ENCODE results near the gene PRUNE2.

Gene PRUNE2

DNA sequence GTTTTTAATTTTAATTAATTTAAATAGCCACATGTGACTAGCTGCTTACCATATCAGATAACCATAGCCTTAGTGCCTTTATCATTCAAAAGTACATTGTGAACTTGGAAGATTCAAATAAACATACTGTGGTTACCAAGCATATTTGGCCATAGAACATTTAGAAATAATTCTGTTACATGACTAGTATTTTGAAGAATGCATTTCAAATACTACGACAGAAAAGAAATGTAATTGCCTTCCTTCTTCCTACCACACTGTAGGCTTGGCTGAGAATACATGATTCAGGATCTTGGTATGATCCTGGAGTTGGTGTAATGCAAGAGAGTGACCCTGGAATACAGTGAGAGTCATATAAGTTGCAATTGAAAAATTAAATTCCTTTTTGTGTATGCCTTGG is 251.3 kb downstream of the PRUNE2 start:
- DNase-seq, result no peak

DNA sequence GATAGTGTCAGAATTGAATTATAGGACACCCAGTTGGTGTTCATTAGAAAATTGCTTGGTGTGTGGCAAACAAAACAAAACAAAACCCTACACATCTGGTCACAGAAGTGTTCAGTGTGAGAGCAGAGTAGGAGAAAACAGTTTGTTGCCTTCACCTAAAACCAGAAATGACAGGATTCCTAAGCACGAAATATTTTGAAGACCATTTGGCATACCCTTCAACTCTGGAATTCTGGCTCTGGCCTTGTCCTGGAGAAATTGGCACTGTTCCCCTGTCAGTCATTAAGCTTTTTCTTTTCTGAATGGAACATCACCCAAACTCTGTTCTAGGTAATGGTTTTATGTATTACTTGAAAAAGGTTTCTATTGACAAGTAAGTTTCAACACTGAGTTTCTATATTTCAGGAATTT is 251.9 kb downstream of the PRUNE2 start:
- no peak for DNase-seq

DNA sequence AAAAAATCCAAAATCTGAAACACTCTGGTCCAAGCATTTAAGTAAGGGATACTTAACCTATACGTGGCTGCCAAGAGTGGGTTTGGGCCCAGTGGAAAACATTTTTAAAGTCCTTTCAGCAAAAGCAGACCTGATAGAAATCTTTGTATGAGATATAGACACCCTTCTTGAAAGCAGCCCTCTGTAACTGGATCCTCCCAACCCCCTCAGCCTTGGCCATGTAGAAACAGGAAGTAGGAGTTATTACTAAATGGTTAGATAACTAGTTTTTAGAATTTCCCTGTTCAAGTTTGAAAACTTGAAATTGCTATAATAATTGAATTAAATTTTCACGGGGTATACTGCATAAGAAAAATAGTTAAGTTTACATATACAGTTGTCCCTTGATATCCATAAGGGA is 253.0 kb downstream of the PRUNE2 start:
- DNase-seq, result peak; percentile 69 to 73 (median 73)

DNA sequence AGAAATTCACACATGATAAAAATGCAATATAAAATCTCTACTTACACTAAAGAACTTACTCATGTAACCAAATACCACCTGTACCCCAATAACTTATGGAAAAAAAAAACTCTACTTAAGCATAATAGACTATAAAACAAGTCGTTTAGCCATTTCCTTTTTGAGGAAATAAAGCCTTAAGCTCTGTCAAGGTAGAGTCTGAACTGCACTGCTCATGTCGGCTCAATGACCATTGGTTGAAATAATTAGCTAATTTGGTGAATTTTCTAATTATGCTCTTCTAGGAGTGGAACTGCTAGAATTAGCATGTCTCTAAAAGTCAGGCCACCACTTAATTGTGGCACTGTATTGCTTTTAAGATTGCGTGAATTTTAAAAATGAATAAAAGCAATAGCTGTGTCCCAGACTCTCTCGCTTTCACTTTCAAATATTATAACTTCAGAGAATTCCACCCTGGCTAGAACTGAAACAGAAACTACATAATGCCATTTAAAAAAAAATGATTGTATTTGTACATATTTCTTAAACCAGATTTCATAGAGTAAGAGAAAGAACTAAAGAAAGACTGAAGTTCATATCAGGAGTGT is 254.7 kb downstream of the PRUNE2 start:
- peak; percentile 37 to 79 (median 64) for DNase-seq

DNA sequence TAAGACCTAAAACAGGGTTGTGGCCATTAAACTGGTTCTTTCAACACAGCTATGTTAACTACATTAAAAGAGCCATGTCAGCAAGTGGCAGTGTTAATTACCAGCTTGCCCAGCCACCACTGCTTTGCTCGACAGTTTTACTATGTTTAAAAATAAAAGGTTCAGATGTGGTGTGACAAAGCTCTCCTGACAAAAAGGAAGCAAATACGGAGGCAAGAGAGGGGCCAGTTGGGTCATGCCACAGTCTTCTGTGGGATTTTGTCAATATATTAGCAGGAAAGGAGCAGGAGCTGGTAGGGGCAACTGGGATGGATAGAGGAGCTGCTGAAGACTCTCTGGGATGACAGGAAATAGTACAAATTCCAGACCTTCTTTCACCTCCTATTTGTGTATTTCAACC is 255.2 kb downstream of the PRUNE2 start:
- no peak for DNase-seq

DNA sequence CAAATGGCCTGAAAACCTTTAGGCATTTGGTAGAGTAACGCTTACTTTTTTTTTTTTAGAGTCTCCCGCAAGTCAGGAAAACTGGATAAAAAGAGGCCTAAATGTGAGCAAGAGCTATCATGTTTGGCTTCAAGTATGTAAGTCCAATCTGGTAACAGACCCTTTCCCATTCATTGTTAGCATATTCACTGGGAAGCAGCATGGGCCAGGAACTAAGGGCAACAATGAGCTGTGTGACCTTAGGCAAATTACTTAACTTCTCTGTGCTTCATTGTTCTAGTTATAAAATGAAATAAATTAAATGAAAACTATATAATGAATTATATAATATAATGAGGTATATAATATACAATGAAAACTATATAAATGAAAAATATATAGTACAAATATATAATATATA is 256.0 kb downstream of the PRUNE2 start:
- DNase-seq, result no peak

DNA sequence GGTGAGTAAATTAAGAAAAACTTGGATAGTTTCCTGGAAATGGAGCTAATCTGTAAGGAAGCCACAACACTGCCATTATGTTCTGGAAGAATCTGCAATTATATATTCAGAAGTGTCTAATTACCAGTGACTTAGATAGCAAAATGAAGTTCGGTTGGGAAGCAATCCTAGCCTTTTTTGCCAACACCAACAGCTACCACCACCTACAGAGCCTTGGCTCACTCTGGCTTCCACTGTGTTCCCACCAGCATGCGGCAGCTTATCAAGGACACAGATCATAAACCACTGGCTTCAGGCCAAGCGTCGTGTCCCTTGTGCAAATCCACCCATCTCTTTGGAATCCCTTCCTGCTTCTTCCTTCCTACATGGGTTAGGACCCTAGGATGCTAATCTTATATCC is 259.7 kb downstream of the PRUNE2 start:
- DNase-seq, result no peak

DNA sequence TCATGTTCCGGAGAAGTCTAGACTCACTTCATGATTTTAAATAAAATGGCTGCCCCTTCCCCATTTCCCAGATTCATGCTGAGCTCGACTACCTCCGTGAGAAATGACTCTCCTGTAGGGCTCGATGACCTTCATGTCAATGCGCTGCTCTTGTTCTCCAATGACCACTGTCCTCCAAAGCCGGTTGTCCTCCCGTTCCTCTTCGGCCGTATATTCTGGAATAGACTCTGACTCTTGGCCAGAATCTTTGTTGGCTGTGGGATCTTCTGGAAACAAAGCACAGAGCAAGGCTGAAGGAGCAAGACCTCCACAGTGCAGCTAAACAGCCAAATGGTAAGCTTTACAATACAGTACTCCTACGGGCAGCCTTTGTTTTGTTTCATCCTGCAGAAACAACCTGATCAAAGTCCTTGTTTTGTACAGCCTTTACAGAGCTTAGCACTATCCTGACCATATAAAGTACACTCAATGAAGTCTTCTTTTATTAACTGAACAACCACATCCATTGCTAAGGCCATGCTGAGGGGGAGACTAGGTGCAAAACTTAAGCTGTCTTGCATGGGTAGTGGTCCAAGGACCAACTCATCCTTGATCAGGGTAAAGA is 261.2 kb downstream of the PRUNE2 start:
- no peak for DNase-seq

DNA sequence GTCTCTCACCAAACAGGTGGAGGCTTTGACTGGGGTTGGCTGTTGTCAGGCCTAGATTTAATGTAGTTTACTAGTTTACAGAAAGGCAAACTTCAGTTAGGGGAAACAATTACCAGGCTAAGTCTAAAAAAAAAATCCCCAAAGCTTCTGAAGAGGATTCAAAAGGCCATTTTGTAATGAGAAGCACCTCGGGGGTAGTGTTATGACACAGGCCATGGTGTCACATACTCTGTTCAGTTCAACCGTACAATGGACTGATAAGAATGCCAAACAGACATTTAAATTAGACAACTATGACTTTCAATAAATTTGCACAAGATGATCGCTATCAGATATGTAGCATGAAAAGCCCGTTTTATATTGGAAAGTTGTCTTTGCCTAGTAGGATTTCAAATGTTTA is 261.7 kb downstream of the PRUNE2 start:
- peak in 2 of 3 donors; percentile 42 to 46 for DNase-seq

DNA sequence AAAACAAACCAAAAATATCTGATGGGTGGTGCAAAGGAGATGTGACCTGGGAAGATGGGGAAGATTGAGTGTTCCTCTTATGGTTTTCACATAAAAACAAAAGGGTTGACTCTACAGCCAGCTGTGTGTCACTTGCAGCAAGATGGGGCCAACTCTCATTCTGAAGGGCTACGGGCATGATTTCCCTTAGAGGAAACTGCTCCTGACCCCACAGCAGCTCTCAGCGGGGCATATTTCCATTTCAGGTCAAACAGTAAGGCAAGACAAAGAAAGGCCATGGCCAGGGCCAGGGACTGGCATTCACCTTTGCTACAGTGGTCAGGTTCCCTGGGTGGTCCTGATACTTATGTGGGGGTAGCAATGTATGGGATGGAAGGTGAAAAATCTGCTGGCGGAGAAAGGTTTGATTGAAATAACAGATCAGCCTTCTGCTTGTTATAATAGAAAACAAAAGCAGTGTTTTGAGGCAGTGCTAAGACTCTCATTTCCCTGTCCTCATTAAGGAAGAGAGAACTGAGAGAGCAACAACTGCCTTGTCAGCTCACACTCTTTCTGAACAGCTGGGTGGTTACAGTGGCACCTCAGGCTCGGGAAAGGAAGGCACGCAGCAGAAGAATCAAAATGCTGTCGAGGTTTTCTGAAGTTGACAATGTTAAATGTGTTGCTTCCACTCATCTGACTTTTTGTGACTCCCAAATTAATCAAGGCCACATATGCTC is 262.4 kb downstream of the PRUNE2 start:
- peak; percentile 44 to 54 (median 48) for DNase-seq

DNA sequence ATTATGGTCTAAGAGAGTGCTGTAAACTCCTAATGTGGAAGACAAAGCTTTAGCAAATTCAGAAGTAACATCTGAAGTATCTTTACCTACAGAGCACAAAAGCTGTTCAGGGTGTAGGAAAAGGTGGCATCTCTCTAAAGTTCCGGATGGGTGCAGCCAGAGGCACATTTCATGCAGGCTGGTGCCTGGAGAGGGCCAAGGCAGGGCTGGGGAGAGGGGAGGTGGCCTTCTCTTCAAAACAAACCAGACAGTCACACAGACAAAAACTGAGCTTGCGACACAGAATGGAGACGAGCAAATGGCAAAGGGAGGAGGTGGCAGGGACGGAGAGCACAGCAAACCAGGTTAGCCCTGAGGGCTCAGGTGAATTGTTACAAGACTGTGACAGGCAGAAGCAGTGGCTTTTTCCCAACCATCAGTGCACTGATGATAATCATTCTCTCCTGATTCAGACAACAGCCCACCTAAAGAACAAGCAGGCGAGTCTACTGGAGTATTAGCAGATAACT is 263.2 kb downstream of the PRUNE2 start:
- DNase-seq, result no peak

DNA sequence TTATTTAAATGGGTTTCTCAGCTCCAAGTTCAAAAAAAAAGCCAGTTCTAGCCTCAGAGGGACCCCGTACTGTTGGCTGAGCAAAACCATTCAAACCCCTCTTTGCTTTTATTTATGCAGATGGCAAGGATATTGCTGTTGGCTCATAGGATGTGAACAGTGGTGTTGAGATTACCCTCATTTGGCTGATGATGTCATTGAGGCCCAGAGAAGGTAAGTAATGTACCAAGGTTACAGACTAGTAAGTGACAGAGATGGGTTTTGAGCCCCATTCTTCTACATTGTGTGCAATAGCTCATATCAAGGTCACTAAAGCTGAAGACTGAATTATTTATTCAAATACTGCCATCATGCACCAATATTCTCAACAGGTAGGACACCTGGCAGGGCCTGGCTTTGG is 263.8 kb downstream of the PRUNE2 start:
- DNase-seq, result no peak

DNA sequence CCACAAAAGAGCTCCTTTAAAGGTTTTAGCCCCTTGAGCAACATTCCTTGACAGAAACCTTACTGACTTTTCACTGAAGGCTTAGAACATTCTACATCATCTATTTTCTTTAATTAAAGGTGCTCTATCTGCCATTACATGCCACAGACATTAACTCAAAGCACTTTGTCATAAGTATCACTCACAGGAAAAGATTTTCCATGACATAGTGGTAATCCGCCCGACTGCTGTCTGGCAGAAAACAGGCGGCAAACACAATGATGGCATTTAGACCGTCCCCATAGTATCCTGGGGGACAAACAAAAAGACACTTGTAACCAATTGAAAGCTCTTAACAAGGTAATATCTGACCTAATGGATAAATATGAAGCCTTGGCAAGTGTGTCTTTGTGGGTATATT is 267.9 kb downstream of the PRUNE2 start:
- DNase-seq, result no peak

DNA sequence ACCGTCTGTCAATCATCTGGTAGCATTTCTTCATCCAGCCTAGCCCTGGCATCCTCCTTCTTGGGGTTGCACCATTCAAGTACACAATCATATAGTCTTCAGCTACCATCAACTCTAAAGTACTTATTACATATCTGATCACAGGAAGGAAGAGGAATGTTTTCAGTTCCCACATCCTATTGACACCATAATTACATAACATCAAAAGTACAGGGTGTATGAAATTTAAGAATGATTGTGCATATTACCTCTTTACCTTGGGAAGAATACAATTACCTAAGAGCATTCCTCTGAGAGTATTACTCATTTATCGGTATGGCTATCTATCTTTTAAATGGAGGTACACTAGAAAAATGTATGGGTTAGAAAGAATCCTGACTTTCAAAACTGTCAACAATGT is 268.5 kb downstream of the PRUNE2 start:
- DNase-seq, result no peak

DNA sequence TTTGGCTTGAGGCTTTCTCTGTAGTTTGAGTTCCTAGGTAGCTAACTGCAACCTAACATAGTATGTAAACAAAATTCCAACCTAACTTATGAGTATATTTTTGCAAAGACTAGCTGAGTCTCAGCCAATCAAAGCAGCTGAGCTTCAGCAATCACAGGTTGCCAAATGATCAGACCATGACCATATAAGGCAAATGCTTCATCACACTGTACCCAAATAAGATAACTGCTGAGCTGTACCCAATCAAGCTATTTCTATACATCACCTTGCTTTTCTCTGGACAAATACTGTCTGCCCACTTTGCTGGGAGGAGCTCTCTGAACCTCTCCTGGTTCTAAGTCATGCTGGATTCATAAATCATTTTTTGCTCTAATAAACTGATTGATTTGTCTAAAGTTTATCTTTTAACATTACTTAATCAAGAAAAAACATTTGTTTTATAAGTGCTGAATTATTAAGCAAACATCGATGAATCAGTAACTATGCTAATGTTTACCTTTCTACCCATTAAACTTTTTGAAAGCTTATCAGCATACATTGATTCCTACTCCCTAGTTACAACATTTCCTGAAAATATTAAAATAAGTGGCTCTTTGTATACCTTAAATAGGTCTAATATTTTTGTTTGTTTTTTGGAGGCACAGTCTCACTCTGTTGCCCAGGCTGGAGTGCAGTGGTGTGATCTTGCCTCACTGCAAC is 271.4 kb downstream of the PRUNE2 start:
- DNase-seq, result no peak

DNA sequence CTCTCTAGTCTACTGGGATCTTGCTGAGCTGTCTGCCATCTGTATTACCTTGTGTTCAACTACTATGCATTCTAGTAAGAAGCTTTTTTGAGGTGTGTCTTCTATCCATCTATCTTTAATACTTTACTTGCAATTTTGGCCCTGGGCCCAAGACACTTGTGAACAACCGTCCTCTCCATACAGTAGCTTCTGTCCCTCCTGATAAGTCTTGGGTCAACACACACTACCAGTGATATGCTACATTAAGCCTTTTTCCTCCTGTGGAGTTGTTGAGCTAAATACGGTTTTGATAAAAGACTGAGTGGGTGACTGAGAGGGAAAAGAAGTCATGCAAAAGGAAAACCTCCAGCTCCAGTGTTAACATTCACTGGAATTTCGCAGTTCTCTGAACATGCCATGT is 275.0 kb downstream of the PRUNE2 start:
- DNase-seq, result no peak

DNA sequence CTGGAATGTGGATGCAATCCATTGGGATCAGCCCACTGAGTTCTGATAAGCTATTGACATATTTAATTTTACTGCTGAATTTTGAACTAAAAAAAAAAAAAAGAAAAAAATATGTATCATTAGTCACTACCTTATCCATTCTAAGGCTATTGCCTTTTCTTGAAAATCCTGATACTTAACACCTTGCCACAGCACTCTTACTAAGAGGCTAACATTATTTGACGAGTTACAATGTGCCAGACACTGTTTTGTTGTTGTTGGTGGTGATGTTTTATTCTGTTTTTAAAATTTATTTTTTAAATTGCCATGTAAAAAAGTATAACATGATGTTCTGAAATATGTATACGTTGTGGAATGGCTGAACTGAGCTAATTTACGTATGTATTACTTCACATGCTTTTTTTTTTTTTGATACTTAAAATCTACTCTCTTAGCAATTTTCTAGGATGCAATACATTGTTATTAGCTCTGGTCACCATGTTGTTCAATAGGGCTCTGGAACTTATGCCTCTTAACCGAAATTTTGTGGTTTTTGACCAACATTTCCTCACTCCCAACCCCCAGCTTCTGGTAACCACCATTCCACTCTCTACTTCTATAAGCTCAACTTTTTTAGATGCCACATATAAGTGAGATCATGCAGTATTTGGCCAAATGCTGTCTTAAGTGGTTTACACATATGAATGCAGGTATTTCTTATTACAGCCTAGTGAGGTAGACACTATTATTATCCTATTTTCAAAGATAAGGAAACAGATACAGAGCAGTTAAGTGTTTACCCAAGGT is 276.5 kb downstream of the PRUNE2 start:
- DNase-seq, result peak in 1 of 3 donors; percentile 37

DNA sequence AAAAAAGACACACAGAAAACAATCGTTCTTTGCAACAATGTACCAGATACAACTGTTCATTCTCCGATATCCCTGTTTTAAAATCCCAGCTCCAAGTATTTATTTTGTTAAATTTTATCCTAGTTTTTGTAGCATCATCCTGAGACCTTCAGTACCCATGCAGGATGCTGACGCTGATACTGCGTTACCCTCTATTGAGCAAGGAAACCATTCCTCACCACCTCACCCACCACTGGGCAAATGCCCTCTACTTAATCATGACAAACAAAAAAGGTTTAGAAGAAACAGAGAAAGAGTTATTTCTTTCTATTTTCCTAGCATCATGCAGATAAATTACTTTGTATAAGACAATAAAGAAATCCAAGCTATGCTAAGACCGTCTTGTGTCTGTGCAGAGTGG is 277.8 kb downstream of the PRUNE2 start:
- no peak for DNase-seq

DNA sequence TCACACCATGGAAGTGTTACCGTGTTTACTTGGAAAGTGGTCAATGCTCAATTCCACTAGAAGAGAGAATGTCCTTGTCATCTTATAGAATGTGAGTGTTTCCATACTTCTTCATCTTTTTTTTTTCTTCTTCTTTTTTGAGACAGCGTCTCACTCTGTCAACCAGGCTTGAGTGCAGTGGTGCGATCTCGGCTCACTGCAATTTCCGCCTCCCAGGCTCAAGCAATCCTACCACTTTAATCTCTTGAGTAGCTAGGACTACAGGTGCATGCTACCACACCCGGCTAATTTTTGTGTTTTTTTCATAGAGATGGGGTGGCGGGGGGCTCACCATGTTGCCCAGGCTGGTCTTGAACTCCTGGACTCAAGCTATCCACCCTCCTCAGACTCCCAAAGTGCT is 278.9 kb downstream of the PRUNE2 start:
- DNase-seq, result no peak

DNA sequence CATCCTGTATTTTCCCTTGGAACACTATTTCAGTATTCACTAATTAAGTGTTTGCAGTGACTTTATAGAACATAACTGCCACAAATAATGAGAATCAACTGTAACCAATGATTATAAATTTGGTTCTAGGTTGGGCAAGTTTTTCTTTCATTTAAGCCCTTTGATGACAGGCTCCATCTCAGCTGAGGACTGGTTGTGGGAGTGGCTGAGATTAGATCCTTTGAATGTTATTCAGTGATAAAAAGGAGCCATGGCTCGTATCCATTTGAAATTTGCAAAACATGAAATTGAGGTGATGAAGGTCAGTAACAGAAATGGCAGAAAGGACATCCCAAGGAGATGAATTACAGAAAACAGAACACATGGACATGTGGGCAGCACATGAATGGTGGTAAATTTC is 279.8 kb downstream of the PRUNE2 start:
- DNase-seq, result no peak

DNA sequence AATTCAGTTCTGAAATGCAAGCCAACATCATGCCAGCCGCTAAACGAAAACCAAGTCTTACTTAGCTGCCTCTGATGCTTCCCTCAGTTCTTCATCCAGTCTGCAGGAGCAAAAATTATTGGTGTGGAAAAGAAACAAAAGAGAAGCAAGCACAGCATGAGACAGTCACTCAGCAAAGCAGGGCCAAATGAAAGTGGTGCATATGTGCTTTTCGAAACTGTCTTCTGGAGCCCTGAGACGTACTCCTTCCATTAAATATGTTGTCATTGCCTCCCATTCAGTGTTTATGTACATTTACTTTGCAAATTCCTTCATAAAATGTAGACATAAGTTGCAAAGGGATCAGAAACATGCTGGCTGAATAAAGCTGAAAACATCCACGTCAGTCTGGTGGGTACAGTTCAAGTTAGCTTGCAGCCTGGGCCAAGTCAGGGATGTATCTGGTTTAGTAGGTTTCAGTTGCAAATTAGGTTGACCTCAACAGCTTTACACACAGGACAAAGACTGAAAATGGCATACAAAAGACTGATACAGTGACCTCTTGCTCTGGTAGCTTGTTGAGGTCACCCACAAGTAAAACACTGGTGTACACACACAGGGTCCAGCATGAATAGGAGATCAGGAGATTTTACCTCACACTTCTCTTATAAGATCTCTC is 281.4 kb downstream of the PRUNE2 start:
- DNase-seq, result no peak

DNA sequence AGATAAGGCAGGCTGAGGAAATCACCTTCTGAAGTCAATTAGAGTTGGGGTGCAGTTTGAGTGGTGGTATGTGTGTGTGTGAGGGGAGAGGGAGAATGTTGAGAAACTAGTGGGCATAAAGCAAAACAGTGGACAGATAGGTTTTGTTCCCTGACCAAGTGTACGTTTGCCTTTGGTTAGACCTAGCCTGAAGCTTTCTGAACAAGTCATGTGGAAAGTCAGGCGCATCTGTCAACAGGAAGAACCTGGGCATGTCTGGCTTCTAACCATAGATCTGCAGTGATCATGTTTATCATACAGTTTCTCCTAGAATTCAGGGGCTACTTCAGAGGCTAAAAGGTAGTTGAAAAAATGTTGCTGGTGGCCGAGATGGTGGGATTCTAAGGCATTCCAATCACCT is 284.9 kb downstream of the PRUNE2 start:
- DNase-seq, result no peak

All from suppressor macrophage treated with lipopolysaccharide for 1 hour (primary cell).